VCaP (cell line): ENCODE measurements around the gene TRIO.

Source experiments
- H3K27ac ChIP-seq: fragments of 450-650 bp; 2 replicates; pipeline ENCODE4 v1.5.1; 2017
- TF ChIP-seq, protein P1 (sequence below): fragments of 450-650 bp; conservative IDR thresholded peaks from 2 replicates; pipeline ENCODE4 v1.5.1; 2017; ENCODE audit warnings: mild to moderate bottlenecking, moderate library complexity

TRIO gene

GRCh38 chr5:14265570-14265969 lies 122.4 kb downstream of the TRIO start:
- TF ChIP-seq, protein P1, sequence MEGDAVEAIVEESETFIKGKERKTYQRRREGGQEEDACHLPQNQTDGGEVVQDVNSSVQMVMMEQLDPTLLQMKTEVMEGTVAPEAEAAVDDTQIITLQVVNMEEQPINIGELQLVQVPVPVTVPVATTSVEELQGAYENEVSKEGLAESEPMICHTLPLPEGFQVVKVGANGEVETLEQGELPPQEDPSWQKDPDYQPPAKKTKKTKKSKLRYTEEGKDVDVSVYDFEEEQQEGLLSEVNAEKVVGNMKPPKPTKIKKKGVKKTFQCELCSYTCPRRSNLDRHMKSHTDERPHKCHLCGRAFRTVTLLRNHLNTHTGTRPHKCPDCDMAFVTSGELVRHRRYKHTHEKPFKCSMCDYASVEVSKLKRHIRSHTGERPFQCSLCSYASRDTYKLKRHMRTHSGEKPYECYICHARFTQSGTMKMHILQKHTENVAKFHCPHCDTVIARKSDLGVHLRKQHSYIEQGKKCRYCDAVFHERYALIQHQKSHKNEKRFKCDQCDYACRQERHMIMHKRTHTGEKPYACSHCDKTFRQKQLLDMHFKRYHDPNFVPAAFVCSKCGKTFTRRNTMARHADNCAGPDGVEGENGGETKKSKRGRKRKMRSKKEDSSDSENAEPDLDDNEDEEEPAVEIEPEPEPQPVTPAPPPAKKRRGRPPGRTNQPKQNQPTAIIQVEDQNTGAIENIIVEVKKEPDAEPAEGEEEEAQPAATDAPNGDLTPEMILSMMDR, result no peak
- peak overlapping the region; percentile 86; the same call in 1 of the 2 replicates for H3K27ac ChIP-seq

DNA sequence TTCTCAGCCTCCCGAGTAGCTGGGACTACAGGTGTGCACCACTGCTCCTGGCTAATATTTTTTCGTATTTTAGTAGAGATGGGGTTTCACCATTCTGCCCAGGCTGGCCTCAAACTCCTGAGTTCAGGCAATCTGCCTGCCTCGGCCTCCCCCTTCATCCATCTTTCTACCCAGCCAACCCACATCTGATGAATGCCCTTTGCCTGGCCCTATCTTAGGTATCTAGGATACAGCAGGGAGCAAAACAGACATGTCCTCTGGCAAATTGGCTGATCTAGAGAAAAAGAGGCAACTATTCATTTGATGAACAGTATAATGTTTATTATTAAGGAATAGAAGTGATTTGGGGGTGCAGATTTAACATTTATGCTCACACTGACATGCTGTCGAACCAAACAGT lies 123.0 kb downstream of the TRIO start:
- TF ChIP-seq, protein P1, result no peak
- H3K27ac ChIP-seq, result peak overlapping the region; percentile 86; the same call in 1 of the 2 replicates

DNA sequence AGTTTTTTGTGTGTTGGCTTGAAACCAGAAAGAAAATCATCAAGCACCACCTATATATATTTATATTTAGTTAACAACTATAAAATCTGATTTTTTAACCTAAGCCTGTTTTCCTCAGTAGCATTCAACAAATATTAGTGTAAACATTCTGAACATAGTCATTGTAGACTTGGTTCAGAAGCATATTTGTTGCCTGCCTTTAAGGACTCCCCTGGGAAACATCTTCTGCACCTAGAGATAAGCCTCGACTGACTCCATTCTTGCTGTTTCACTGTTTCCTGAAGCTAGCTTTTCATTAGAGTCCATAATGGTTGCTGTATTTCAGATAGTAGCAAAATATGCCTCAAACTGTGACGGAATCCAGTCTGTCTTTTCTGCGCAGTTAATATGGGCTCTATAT lies 123.5 kb downstream of the TRIO start:
- peak overlapping the region; percentile 86 for H3K27ac ChIP-seq
- TF ChIP-seq, protein P1, result no peak

GRCh38 chr5:14267166-14267838 lies 124.2 kb downstream of the TRIO start:
- H3K27ac ChIP-seq, result peak overlapping the region; percentile 86
- TF ChIP-seq, protein P1, result no peak; the same call in 1 of the 2 replicates

DNA sequence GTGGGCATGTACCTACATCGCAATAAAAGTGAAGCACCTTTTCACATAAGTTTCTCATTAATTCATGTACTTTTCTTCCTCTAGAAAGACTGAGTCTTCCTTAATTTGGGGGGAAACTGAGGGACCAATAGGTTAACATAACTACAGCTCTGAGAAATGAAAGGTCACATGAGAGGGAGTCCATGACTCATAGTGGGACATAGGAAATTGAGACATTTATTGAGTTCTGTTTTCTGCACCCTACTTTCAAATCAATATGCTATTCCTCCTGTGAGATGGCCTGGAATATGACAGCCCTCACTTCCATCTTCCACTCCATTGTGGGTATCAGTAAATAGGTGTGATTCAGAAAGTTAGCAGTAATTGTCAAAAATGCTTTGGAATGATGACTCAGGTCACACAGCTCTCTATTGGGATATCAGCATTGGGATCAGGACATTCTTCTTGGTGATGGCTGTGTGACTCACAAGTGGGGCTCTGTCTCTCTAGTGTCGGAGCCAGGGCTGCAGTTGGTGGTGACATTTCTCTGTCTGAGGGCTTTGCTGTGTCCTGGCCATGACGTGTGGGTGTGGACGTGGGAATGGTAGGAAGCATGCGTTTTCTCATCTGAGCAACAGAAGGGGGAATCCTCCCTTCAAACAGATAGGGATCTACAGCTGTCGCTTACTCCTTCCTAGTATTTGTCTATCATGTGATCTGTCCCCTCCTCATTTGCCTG lies 125.0 kb downstream of the TRIO start:
- TF ChIP-seq, protein P1, result no peak
- H3K27ac ChIP-seq, result peak overlapping the region; percentile 86

GRCh38 chr5:14268738-14269137 lies 125.6 kb downstream of the TRIO start:
- peak overlapping the region; percentile 86 for H3K27ac ChIP-seq
- TF ChIP-seq, protein P1, result no peak

DNA sequence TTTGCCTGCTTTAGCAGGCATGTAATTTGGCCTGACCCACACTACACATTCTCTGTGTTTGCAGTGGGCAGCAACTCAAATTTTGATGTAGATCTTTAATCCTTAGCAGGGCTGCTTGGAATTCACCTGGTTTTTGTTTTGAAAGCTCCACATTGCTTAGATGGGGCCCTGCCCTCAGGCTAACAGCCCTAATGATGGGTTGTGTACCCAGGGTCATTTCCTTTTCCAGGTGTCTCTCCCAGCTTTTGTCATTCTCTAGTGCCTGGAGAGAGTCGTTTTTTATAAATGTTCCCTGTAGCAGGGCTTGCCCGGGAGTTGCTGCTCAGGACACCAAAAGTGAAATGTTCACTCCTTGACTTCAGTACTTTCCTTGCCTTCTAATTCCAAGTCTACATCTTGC lies 126.3 kb downstream of the TRIO start:
- peak overlapping the region; percentile 86 for H3K27ac ChIP-seq

More for the DNA sequence above, 126.3 kb downstream of the TRIO start:
- TF ChIP-seq, protein P1, result no peak
